GM18505 (cell line): ENCODE results near the gene EHD3.

ENCODE experiments used
- ATAC-seq: cut with Tn5 transposase; IDR thresholded peaks from one replicate; pipeline ENCODE4 v1.9.1; 2021; ENCODE audit not compliant: unreplicated experiment
- POLR2A ChIP-seq: IDR thresholded peaks from 4 replicates; pipeline ENCODE4 v1.6.1; 2011; ENCODE audit warnings: borderline replicate concordance; ENCODE audit not compliant: insufficient read depth, insufficient read length; ENCODE audit errors: extremely low read depth

The EHD3 gene

GRCh38 chr2:31318361-31319336, 84.7 kb downstream of the EHD3 start:
- ATAC-seq, result peak; percentile 76
- no peak for TF ChIP-seq POLR2A
